HCT116 (cell line): ENCODE measurements around the gene LILRB3.
"Not testable (repeated sequence)": the region's sequence is repeated elsewhere in the genome, so short reads cannot be mapped to it uniquely, and the experiment has no call there.

Experiments
- CEBPB ChIP-seq: IDR thresholded peaks from 2 replicates; pipeline ENCODE4 v1.6.1; 2012; ENCODE audit warnings: low read depth
- CTCF ChIP-seq, 3 experiments: fragments of 200-600 bp in 1 of 3; sonication (generic) in 1 of 3; IDR thresholded peaks in 2 of 3; conservative IDR thresholded peaks in 1 of 3; 2 replicates each; pipeline ENCODE4 v1.5.1; 2012 to 2017; ENCODE audit warnings: low read depth in 2 of 3, low read length in 2 of 3, antibody characterized with exemption in 1 of 3, borderline replicate concordance in 1 of 3, control low read depth in 1 of 3, mild to moderate bottlenecking in 1 of 3, mixed read lengths in 1 of 3, mixed run types in 1 of 3, moderate library complexity in 1 of 3; ENCODE audit not compliant: insufficient read depth in 1 of 3
- EGR1 ChIP-seq: IDR thresholded peaks from 2 replicates; pipeline ENCODE4 v1.6.1; 2012; ENCODE audit warnings: low read depth
- EZH2 ChIP-seq: fragments of 200-600 bp; sonication (generic); IDR thresholded peaks from 2 replicates; pipeline ENCODE4 v1.6.1; 2017; ENCODE audit warnings: antibody characterized with exemption, mixed run types
- EZH2phosphoT487 ChIP-seq: fragments of 200-600 bp; IDR thresholded peaks from 2 replicates; pipeline ENCODE4 v1.6.1; 2018; ENCODE audit warnings: antibody characterized with exemption, borderline replicate concordance
- POLR2A ChIP-seq: IDR thresholded peaks from 2 replicates; pipeline ENCODE4 v1.7.0; 2011; ENCODE audit warnings: borderline replicate concordance; ENCODE audit not compliant: insufficient read depth, insufficient read length; ENCODE audit errors: extremely low read depth
- POLR2AphosphoS5 ChIP-seq: IDR thresholded peaks from 2 replicates; pipeline ENCODE4 v1.6.1; 2011; ENCODE audit warnings: mild to moderate bottlenecking, low read depth, low read length, moderate library complexity
- RAD21 ChIP-seq: IDR thresholded peaks from 2 replicates; pipeline ENCODE4 v1.6.1; 2012; ENCODE audit warnings: low read depth, mild to moderate bottlenecking
- REST ChIP-seq: IDR thresholded peaks from 2 replicates; pipeline ENCODE4 v1.6.1; 2012; ENCODE audit warnings: low read depth
- SIN3A ChIP-seq: IDR thresholded peaks from 2 replicates; pipeline ENCODE4 v1.6.1; 2012; ENCODE audit warnings: low read depth
- SP1 ChIP-seq: IDR thresholded peaks from 2 replicates; pipeline ENCODE4 v1.6.1; 2012; ENCODE audit warnings: low read depth
- TCF7L2 ChIP-seq: IDR thresholded peaks from 2 replicates; pipeline ENCODE4 v1.7.0; 2011; ENCODE audit warnings: borderline replicate concordance, inconsistent platforms; ENCODE audit not compliant: insufficient read depth, insufficient read length; ENCODE audit errors: extremely low read depth
- ZNF274 ChIP-seq: fragments of 200-500 bp; sonication (Bioruptor generic); IDR thresholded peaks from 2 replicates; pipeline ENCODE4 v1.6.1; 2014; ENCODE audit warnings: mild to moderate bottlenecking, low read depth, low read length, inconsistent platforms
- TF ChIP-seq, protein P1 (sequence below): IDR thresholded peaks from 2 replicates; pipeline ENCODE4 v1.6.1; 2011; ENCODE audit warnings: mild to moderate bottlenecking, low read length, moderate library complexity; ENCODE audit not compliant: insufficient replicate concordance; ENCODE audit errors: extremely low read depth

DNA sequence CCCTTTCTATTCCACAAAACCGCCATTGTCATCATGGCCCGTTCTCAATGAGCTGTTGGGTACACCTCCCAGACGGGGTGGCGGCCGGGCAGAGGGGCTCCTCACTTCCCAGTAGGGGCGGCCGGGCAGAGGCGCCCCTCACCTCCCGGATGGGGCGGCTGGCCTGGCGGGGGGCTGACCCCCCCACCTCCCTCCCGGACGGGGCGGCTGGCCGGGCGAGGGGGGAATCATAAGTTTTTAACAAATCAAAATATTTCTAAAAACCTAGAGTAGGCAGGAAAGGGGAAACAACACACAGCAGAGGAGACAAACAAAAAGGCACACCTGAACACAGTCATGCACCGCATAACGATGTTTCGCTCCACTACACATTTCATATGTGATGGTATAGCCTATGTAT lies 8.1 kb downstream of the LILRB3 start:
- TF ChIP-seq CTCF (IDR thresholded peaks at IDR 0.05 in 2 of 3, conservative IDR thresholded peaks at IDR 0.05 in 1 of 3; ENCODE audit: borderline replicate concordance in 1 of 3, insufficient read depth in 1 of 3, low read depth in 2 of 3, low read length in 2 of 3); EZH2; TCF7L2; POLR2A; POLR2AphosphoS5; EGR1; ZNF274; SP1; EZH2phosphoT487; SIN3A; RAD21; CEBPB; REST: not testable (repeated sequence)
- TF ChIP-seq, protein P1, sequence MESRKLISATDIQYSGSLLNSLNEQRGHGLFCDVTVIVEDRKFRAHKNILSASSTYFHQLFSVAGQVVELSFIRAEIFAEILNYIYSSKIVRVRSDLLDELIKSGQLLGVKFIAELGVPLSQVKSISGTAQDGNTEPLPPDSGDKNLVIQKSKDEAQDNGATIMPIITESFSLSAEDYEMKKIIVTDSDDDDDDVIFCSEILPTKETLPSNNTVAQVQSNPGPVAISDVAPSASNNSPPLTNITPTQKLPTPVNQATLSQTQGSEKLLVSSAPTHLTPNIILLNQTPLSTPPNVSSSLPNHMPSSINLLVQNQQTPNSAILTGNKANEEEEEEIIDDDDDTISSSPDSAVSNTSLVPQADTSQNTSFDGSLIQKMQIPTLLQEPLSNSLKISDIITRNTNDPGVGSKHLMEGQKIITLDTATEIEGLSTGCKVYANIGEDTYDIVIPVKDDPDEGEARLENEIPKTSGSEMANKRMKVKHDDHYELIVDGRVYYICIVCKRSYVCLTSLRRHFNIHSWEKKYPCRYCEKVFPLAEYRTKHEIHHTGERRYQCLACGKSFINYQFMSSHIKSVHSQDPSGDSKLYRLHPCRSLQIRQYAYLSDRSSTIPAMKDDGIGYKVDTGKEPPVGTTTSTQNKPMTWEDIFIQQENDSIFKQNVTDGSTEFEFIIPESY = not testable (repeated sequence)
